Natural killer cell (primary cell): ENCODE measurements around the gene BANF2. TPM values are rescaled to one million over a fixed set of nuclear protein-coding genes. Genes with fewer than 3 reads are reported as not detected.

Source experiments
- ATAC-seq, 3 donors: fragments of 150-1000 bp in 2 of 3; fragments of 200-7000 bp in 1 of 3; cut with Tn5 transposase; 1 replicate in 1 of 3; 2 replicates in 2 of 3; pipeline ENCODE4 v1.10.0; 2021; ENCODE audit warnings: mild to moderate bottlenecking in 2 of 3, moderate library complexity in 2 of 3
- DNase-seq, 2 donors: peaks; one replicate each; pipeline versions ENCODE4 v3.0.0 to v3.0.0-alpha.2; 2013 to 2021; ENCODE audit warnings: mixed read lengths in 1 of 2
- H3K27ac ChIP-seq: one replicate; pipeline ENCODE4 v1.5.1; 2013; ENCODE audit warnings: mild to moderate bottlenecking, low read length
- H3K27me3 ChIP-seq: one replicate; pipeline ENCODE4 v1.6.1; 2013; ENCODE audit warnings: low read length; ENCODE audit not compliant: control insufficient read depth, insufficient read depth
- H3K36me3 ChIP-seq: one replicate; pipeline ENCODE4 v1.6.1; 2013; ENCODE audit warnings: low read length; ENCODE audit not compliant: control insufficient read depth, insufficient read depth
- H3K4me1 ChIP-seq: one replicate; pipeline ENCODE4 v1.6.1; 2013; ENCODE audit warnings: low read length; ENCODE audit not compliant: control insufficient read depth, insufficient read depth
- H3K4me3 ChIP-seq: one replicate; pipeline ENCODE4 v1.5.1; 2013; ENCODE audit warnings: low read length
- H3K9me3 ChIP-seq: one replicate; pipeline ENCODE4 v1.6.1; 2013; ENCODE audit warnings: low read length; ENCODE audit not compliant: control insufficient read depth, insufficient read depth
- H3K27ac Mint-ChIP-seq, 2 donors: one replicate each; pipeline ENCODE4 v1.8.0; 2022; ENCODE audit warnings: mild to moderate bottlenecking in 2 of 2, mixed read lengths in 2 of 2, moderate library complexity in 1 of 2
- H3K27me3 Mint-ChIP-seq, 2 donors: one replicate each; pipeline ENCODE4 v1.8.0; 2022; ENCODE audit warnings: low read depth in 2 of 2, mixed read lengths in 2 of 2
- H3K36me3 Mint-ChIP-seq: one replicate; pipeline ENCODE4 v1.8.0; 2022; ENCODE audit warnings: mixed read lengths
- H3K4me1 Mint-ChIP-seq, 2 donors: one replicate each; pipeline ENCODE4 v1.8.0; 2022; ENCODE audit warnings: mixed read lengths in 2 of 2
- H3K4me3 Mint-ChIP-seq: one replicate; pipeline ENCODE4 v1.8.0; 2022; ENCODE audit warnings: mild to moderate bottlenecking, moderate library complexity, mixed read lengths
- H3K9me3 Mint-ChIP-seq, 2 donors: one replicate each; pipeline ENCODE4 v1.8.0; 2022; ENCODE audit warnings: mixed read lengths in 2 of 2
- CTCF ChIP-seq: fragments of 200-600 bp; IDR thresholded peaks from one replicate; pipeline ENCODE4 v1.8.0; 2022; ENCODE audit warnings: antibody characterized with exemption
- WGBS: methylation state at CpG from one replicate; pipeline ENCODE4 v1.1.7; 2013; ENCODE audit warnings: missing lambda C conversion rate; ENCODE audit not compliant: insufficient coverage; 5-methylcytosine and 5-hydroxymethylcytosine counted together
- intact Hi-C: fragments of 100-400 bp; cut with micrococcal nuclease; formaldehyde crosslinking; loops from one replicate; pipeline ENCODE4 v1.14.2; 2022
- total RNA-seq, 4 donors: library from RNA; stranded (reverse); fragments of 120-200 nt in 1 of 4; gene quantifications; one replicate each; pipeline versions ENCODE4 v1.2.3 to v1.2.4, GENCODE V29; 2013 to 2022

Gene BANF2
- total RNA-seq, 3 donors from 2014 or later (not counting 1 experiment from before 2014, with no cell fraction given): not detected

DNA sequence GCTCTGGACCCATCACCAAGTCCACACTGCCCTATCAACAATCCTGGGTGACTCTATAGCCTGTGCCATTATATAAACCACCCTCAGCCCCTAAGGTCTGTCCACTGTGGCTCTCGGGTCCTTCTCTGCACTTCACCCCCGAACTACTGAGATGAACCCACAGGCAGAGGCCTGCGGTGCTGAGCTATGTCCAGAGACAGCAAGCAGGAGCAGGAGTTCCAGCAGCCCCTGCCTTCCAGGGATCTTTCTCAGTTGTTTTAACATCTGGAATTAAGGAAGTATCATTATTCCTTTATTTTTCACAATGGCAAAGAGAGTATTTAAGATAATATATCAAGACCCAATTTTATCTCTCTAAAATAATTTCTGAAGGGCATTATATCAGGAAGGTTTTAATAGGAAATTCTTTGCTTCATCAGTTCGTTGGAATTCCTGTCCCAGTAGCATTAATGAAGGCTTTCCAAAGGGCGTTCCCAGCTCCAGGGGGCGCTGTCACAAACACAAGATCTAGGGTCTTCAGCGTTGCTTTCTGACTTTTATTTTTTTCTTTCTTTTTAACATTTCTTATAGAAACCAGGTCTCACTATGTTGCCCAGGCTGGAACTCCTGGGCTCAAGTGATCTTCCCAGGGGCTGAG, 45.0 kb upstream of the BANF2 start:
- Mint-ChIP-seq H3K4me3 (no peak overlapping the region), H3K36me3 (peaks cover 7% of the 10 kb centered on the region), H3K9me3 (no peaks in the 10 kb centered on the region), H3K27ac (peak overlapping the region in 1 of 2 donors; percentile 64), H3K27me3 (no peaks in the 10 kb centered on the region), H3K4me1 (peaks cover 35 to 43% of the 10 kb centered on the region in 2 donors)
- DNase-seq (peak in 1 of 2 donors; percentile 44), ATAC-seq (no peak)
- no peaks in the 10 kb centered on the region for H3K27me3 ChIP-seq
- peaks cover 10% of the 10 kb centered on the region for H3K36me3 ChIP-seq
- no peak overlapping the region for H3K4me3 ChIP-seq
- H3K4me1 ChIP-seq: peaks cover 2% of the 10 kb centered on the region
- 75% methylated on average over 7 of the region's 7 CpGs for WGBS
- intact Hi-C loops: no loop called here
- peak; percentile 46 for TF ChIP-seq CTCF
- no peak overlapping the region for H3K27ac ChIP-seq
- H3K9me3 ChIP-seq: no peaks in the 10 kb centered on the region

- Mint-ChIP-seq H3K27me3 (no peaks in the 10 kb centered on the region), H3K9me3 (no peaks in the 10 kb centered on the region), H3K4me1 (peaks cover 40 to 45% of the 10 kb centered on the region in 2 donors), H3K27ac (peak overlapping the region in 1 of 2 donors; percentile 64), H3K36me3 (peaks cover 12% of the 10 kb centered on the region), H3K4me3 (no peak overlapping the region)
- intact Hi-C loops: no loop called here
- no peaks in the 10 kb centered on the region for H3K4me1 ChIP-seq
- H3K4me3 ChIP-seq: no peak overlapping the region
- no peak for ATAC-seq
- no peak for TF ChIP-seq CTCF
- no peaks in the 10 kb centered on the region for H3K9me3 ChIP-seq
- H3K36me3 ChIP-seq: peaks cover 14% of the 10 kb centered on the region
- WGBS: 93% methylated on average over 7 of the region's 7 CpGs
- no peak for DNase-seq
- no peak overlapping the region for H3K27ac ChIP-seq
- no peaks in the 10 kb centered on the region for H3K27me3 ChIP-seq
Measured at GRCh38 chr20:17655286-17655651, 44.5 kb upstream of the BANF2 start.

GRCh38 chr20:17655865-17656479, 43.8 kb upstream of the BANF2 start:
- no peak overlapping the region for H3K4me3 Mint-ChIP-seq
- H3K9me3 Mint-ChIP-seq: no peaks in the 10 kb centered on the region
- H3K4me1 Mint-ChIP-seq: peaks cover 47 to 50% of the 10 kb centered on the region in 2 donors
- ATAC-seq (no peak), DNase-seq (no peak)
- no peaks in the 10 kb centered on the region for H3K27me3 Mint-ChIP-seq
- no peaks in the 10 kb centered on the region for H3K4me1 ChIP-seq
- no peak for TF ChIP-seq CTCF
- no peak overlapping the region for H3K4me3 ChIP-seq
- H3K9me3 ChIP-seq: no peaks in the 10 kb centered on the region
- H3K36me3 Mint-ChIP-seq: peaks cover 14% of the 10 kb centered on the region
- intact Hi-C loops: no loop called here
- peaks cover 14% of the 10 kb centered on the region for H3K36me3 ChIP-seq
- H3K27ac ChIP-seq: no peak overlapping the region
- H3K27ac Mint-ChIP-seq: peak overlapping the region in 1 of 2 donors; percentile 58
- WGBS: 79% methylated on average over 11 of the region's 11 CpGs
- no peaks in the 10 kb centered on the region for H3K27me3 ChIP-seq
